CD8-positive, alpha-beta memory T cell (primary cell): ENCODE results near the gene MNT. TPM values are rescaled to one million over a fixed set of nuclear protein-coding genes. Genes with fewer than 3 reads are reported as not detected.

Experiments used
- CTCF ChIA-PET: fragments of 350-600 bp; sonication (Branson Sonifier 250); formaldehyde crosslinking; loops from one replicate; lab custom pipeline; 2021; ENCODE audit warnings: antibody characterized with exemption; lab: Charles Lee
- POLR2A ChIA-PET: fragments of 350-600 bp; sonication (Branson Sonifier 250); formaldehyde crosslinking; loops from one replicate; lab custom pipeline; 2021; ENCODE audit warnings: antibody characterized with exemption; lab: Charles Lee
- DNase-seq, 5 donors: peaks; one replicate each; pipeline versions ENCODE4 v3.0.0 to v3.0.0-alpha.2; 2020 to 2022; ENCODE audit warnings: mixed read lengths in 1 of 5
- H3K27ac ChIP-seq: one replicate; pipeline ENCODE4 v1.7.0; 2013; ENCODE audit warnings: low read depth, mild to moderate bottlenecking, low read length, moderate library complexity
- H3K27me3 ChIP-seq: 2 replicates; pipeline ENCODE4 v1.7.0; 2013; ENCODE audit warnings: low read length, mild to moderate bottlenecking; ENCODE audit not compliant: insufficient read depth, poor library complexity, severe bottlenecking
- H3K36me3 ChIP-seq: 2 replicates; pipeline ENCODE4 v1.7.0; 2013; ENCODE audit warnings: mild to moderate bottlenecking, low read length, moderate library complexity; ENCODE audit not compliant: insufficient read depth
- H3K4me1 ChIP-seq: 2 replicates; pipeline ENCODE4 v1.7.0; 2013; ENCODE audit warnings: mild to moderate bottlenecking, low read length, moderate library complexity; ENCODE audit not compliant: insufficient read depth
- H3K4me3 ChIP-seq: 2 replicates; pipeline ENCODE4 v1.7.0; 2013; ENCODE audit warnings: mild to moderate bottlenecking, low read length
- H3K9me3 ChIP-seq: 2 replicates; pipeline ENCODE4 v1.7.0; 2013; ENCODE audit warnings: mild to moderate bottlenecking, low read length
- H3K27ac Mint-ChIP-seq, 8 donors: one replicate each; pipeline ENCODE4 v1.8.0; 2020 to 2021; ENCODE audit warnings: mixed read lengths in 8 of 8, mild to moderate bottlenecking in 6 of 8, inconsistent platforms in 3 of 8, moderate library complexity in 3 of 8
- H3K27me3 Mint-ChIP-seq, 2 donors: one replicate each; pipeline ENCODE4 v1.8.0; 2020 to 2021; ENCODE audit warnings: mixed read lengths in 2 of 2, mild to moderate bottlenecking in 1 of 2, moderate library complexity in 1 of 2
- H3K36me3 Mint-ChIP-seq, 3 donors: one replicate each; pipeline ENCODE4 v1.8.0; 2020 to 2021; ENCODE audit warnings: mixed read lengths in 3 of 3, inconsistent platforms in 1 of 3, mild to moderate bottlenecking in 1 of 3
- H3K4me1 Mint-ChIP-seq, 3 donors: one replicate each; pipeline ENCODE4 v1.8.0; 2020 to 2021; ENCODE audit warnings: mixed read lengths in 3 of 3, inconsistent platforms in 1 of 3, mild to moderate bottlenecking in 1 of 3
- H3K4me3 Mint-ChIP-seq, 7 donors: one replicate each; pipeline ENCODE4 v1.8.0; 2020 to 2021; ENCODE audit warnings: mixed read lengths in 7 of 7, mild to moderate bottlenecking in 6 of 7, moderate library complexity in 4 of 7, inconsistent platforms in 2 of 7
- H3K9me3 Mint-ChIP-seq, 5 donors: one replicate each; pipeline ENCODE4 v1.8.0; 2020 to 2022; ENCODE audit warnings: mixed read lengths in 5 of 5, mild to moderate bottlenecking in 3 of 5, moderate library complexity in 2 of 5, inconsistent platforms in 1 of 5
- polyA plus RNA-seq: library from polyadenylated mRNA; unstranded; fragments of 300-500 nt; fragmentation: Illumina TruSeq; gene quantifications from one replicate; pipeline ENCODE4 v1.2.3, GENCODE V29; 2021
- total RNA-seq, 2 experiments: library from RNA; stranded (reverse); gene quantifications; one replicate each; pipeline ENCODE4 v1.2.3, GENCODE V29; 2021

The MNT gene
- total and polyA plus RNA-seq, 3 experiments from 2014 or later = 1.2 to 24.3 (median 21.5) TPM

- no peaks in the 10 kb centered on the region for H3K9me3 ChIP-seq
- H3K27ac Mint-ChIP-seq = peak overlapping the region; percentile 88 to 99 (median 93)
These were observed 1.9 kb downstream of the MNT start for GRCh38 chr17:2398655-2399571.

GRCh38 chr17:2398182-2398581, 2.7 kb downstream of the MNT start:
- peak overlapping the region; percentile 39 for H3K4me3 ChIP-seq
- no peaks in the 10 kb centered on the region for H3K9me3 ChIP-seq
- no peaks in the 10 kb centered on the region for H3K27me3 ChIP-seq
- CTCF ChIA-PET = interaction anchor here (0.8 to 1.3 kb wide), 3 partner anchors 9 to 18 kb away, joined by 3 read pairs; no protein-coding TSS in a partner anchor
- H3K4me1 ChIP-seq = peaks cover 53% of the 10 kb centered on the region
- Mint-ChIP-seq H3K4me3 (peak overlapping the region; percentile 65 to 100 (median 98)), H3K9me3 (no peaks in the 10 kb centered on the region), H3K27me3 (peaks cover 0 to 7% of the 10 kb centered on the region in 2 donors), H3K27ac (peak overlapping the region; percentile 62 to 99 (median 68)), H3K36me3 (peaks cover 0 to 20% (median 0%) of the 10 kb centered on the region in 3 donors), H3K4me1 (peaks cover 36 to 67% (median 41%) of the 10 kb centered on the region in 3 donors)
- H3K27ac ChIP-seq = peak overlapping the region; percentile 33
- DNase-seq = peak in 1 of 5 donors; percentile 39
- POLR2A ChIA-PET = interaction anchor here (2.5 kb wide), 1 partner anchor 15 kb away, joined by 14 read pairs; no protein-coding TSS in a partner anchor
- H3K36me3 ChIP-seq = no peaks in the 10 kb centered on the region

More at GRCh38 chr17:2398655-2399571, 1.9 kb downstream of the MNT start:
- Mint-ChIP-seq H3K9me3 (no peaks in the 10 kb centered on the region), H3K4me3 (peak overlapping the region; percentile 93 to 100 (median 98)), H3K36me3 (peaks cover 0 to 18% (median 0%) of the 10 kb centered on the region in 3 donors), H3K27me3 (peaks cover 0 to 7% of the 10 kb centered on the region in 2 donors), H3K4me1 (peaks cover 36 to 64% (median 41%) of the 10 kb centered on the region in 3 donors)
- H3K27ac ChIP-seq = peak overlapping the region; percentile 96
- H3K36me3 ChIP-seq = no peaks in the 10 kb centered on the region
- peaks cover 53% of the 10 kb centered on the region for H3K4me1 ChIP-seq
- ChIA-PET CTCF (interaction anchor here (0.8 to 1.3 kb wide), 6 partner anchors 9 to 17 kb away, joined by 3 to 4 read pairs (median 3); no protein-coding TSS in a partner anchor), POLR2A (interaction anchor here (0.6 to 2.9 kb wide), 6 partner anchors 7 to 414 kb away, joined by 3 to 24 read pairs (median 4); partner anchors contain the start of genes METTL16, SGSM2 and TSR1)
- peak overlapping the region; percentile 96 for H3K4me3 ChIP-seq
- H3K27me3 ChIP-seq = no peaks in the 10 kb centered on the region
- peak; percentile 38 to 82 (median 50) for DNase-seq

GRCh38 chr17:2397247-2398171, 3.4 kb downstream of the MNT start:
- H3K27ac ChIP-seq = peak overlapping the region; percentile 33
- Mint-ChIP-seq H3K27ac (peak overlapping the region; percentile 62 to 99 (median 72)), H3K4me1 (peaks cover 36 to 60% (median 39%) of the 10 kb centered on the region in 3 donors), H3K36me3 (peaks cover 0 to 20% (median 0%) of the 10 kb centered on the region in 3 donors), H3K9me3 (no peaks in the 10 kb centered on the region), H3K27me3 (peaks cover 0 to 7% of the 10 kb centered on the region in 2 donors), H3K4me3 (peak overlapping the region; percentile 23 to 100 (median 98))
- H3K4me3 ChIP-seq = no peak overlapping the region
- H3K36me3 ChIP-seq = no peaks in the 10 kb centered on the region
- H3K9me3 ChIP-seq = no peaks in the 10 kb centered on the region
- no peaks in the 10 kb centered on the region for H3K27me3 ChIP-seq
- ChIA-PET POLR2A (interaction anchor here (2.5 kb wide), 1 partner anchor 15 kb away, joined by 14 read pairs; no protein-coding TSS in a partner anchor), CTCF (interaction anchor here (0.7 to 1.3 kb wide), 4 partner anchors 10 to 19 kb away, joined by 3 read pairs; no protein-coding TSS in a partner anchor)
- no peak for DNase-seq
- peaks cover 48% of the 10 kb centered on the region for H3K4me1 ChIP-seq

DNA sequence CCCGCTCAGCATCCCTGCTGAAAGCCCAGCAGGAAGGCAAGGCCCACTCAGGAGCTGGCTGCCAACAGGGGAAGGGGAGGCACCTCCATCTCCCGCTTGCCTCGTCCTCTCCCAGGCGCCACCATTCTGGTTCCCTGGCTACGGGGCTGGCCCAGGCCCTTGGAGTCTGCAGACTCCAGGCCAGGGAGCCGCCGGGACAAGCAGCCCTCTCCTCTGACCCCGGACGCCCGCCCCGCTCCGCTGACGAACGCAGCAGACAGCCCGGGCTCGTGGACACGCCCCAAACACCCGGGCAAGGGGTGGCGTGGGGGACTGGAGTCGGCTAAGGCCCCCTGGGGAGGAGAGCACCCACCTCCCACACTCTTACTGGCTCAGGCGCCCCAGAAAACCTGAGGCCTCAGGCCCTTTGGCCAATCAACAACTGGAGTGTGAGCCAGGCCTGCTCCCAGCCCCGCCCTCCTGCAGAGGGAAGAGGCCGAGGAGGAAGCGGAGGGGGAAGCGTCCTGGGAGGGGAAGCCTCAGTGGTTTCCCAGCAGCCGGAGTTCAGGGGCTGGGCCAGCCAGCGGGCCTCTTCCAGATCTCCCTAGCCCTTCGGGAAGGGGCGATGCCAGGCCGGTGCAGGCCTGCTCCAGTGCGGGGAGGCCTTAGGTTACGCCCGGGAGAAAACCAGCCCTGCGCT, 4.2 kb downstream of the MNT start:
- H3K4me1 ChIP-seq = peaks cover 50% of the 10 kb centered on the region
- H3K36me3 ChIP-seq = no peaks in the 10 kb centered on the region
- no peaks in the 10 kb centered on the region for H3K27me3 ChIP-seq
- POLR2A ChIA-PET = no interaction called here
- Mint-ChIP-seq H3K36me3 (peaks cover 0 to 20% (median 0%) of the 10 kb centered on the region in 3 donors), H3K4me3 (peak overlapping the region in 4 of 7 donors; percentile 39 to 99 (median 54)), H3K9me3 (no peaks in the 10 kb centered on the region), H3K27me3 (peaks cover 0 to 7% of the 10 kb centered on the region in 2 donors), H3K4me1 (peaks cover 40 to 63% (median 42%) of the 10 kb centered on the region in 3 donors), H3K27ac (peak overlapping the region in 3 of 8 donors; percentile 51 to 100 (median 96))
- H3K9me3 ChIP-seq = no peaks in the 10 kb centered on the region
- DNase-seq = peak in 4 of 5 donors; percentile 10 to 57 (median 30)
- H3K4me3 ChIP-seq = no peak overlapping the region
- H3K27ac ChIP-seq = peak overlapping the region; percentile 35
- CTCF ChIA-PET = interaction anchor here (0.7 kb wide), 1 partner anchor 15 kb away, joined by 3 read pairs; no protein-coding TSS in a partner anchor

DNA sequence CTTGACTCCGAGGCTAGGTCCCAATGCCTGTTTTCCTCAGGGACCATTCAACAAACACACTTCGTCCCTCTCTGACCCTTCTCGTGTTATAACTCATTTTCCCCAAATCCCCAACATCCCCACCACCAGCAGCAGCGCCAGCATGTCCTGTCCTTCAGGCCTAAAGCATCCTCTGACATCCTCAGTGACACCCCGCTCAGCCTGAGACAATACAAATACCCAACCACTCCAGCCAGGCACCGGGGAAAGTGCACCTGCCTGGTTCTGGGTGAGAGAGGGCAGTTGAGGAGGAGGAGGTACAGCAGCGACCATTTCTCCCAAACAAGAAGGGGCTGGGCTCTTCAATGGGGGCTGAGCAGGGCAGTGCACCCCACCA, 4.7 kb downstream of the MNT start:
- DNase-seq = no peak
- Histone ChIP-seq H3K27me3 (no peaks in the 10 kb centered on the region), H3K4me3 (no peak overlapping the region), H3K36me3 (no peaks in the 10 kb centered on the region), H3K27ac (peak overlapping the region; percentile 35), H3K4me1 (peaks cover 56% of the 10 kb centered on the region), H3K9me3 (no peaks in the 10 kb centered on the region)
- POLR2A ChIA-PET = no interaction called here
- Mint-ChIP-seq H3K27ac (peak overlapping the region; percentile 19 to 100 (median 80)), H3K36me3 (peaks cover 0 to 15% (median 0%) of the 10 kb centered on the region in 3 donors), H3K4me1 (peaks cover 38 to 66% (median 41%) of the 10 kb centered on the region in 3 donors), H3K27me3 (peaks cover 0 to 4% of the 10 kb centered on the region in 2 donors), H3K4me3 (peak overlapping the region in 6 of 7 donors; percentile 41 to 87 (median 60)), H3K9me3 (no peaks in the 10 kb centered on the region)
- CTCF ChIA-PET = no interaction called here

DNA sequence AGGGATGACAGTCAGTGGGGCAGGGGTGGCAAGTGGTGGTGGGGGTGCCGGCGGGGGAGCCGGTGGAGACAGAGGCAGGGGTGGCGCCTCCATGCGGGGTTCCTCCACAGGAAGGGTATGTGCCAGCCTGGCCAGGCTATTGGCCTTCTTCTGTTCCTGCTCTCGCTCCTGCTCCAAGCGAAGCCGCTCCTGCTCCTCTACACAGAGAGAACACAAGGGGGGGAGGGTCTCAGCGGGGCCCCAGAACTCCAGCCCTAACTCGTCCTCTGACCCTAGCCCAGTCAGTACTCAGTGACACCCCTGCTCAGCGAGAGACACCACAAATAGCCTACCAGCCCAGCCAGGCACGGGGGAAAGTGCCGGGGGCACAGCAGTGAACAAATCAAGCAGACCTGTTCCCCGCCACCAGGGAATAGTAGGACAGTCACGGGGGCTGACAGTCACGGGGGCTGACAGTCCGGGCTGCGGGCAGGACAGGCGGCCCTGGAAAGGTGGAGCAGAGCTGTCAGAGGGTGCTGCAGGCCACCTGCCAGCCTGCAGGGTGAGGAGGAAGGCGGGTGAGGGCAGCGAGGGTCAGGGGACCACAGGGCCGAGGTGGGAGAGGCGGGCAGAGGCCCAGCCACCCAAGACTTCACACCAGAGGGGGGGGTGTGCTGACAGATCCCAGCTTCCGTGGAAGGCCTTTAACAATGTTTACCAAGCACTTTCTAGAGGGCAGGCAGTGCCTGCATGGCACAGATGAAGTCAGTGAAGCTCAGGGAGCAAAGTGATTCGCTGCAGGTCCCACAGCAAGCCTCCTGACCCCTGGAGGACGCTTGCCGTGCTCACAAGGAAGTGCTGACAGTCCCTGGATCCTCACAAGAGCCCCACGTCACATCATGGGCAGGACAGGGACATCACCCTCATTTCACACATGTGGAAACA, 5.3 kb downstream of the MNT start:
- peaks cover 41 to 70% (median 41%) of the 10 kb centered on the region in 3 donors for H3K4me1 Mint-ChIP-seq
- peak overlapping the region; percentile 35 for H3K27ac ChIP-seq
- peaks cover 62% of the 10 kb centered on the region for H3K4me1 ChIP-seq
- no peak overlapping the region for H3K4me3 ChIP-seq
- no peaks in the 10 kb centered on the region for H3K9me3 ChIP-seq
- H3K4me3 Mint-ChIP-seq = peak overlapping the region in 6 of 7 donors; percentile 43 to 87 (median 60)
- H3K36me3 Mint-ChIP-seq = peaks cover 0 to 13% (median 0%) of the 10 kb centered on the region in 3 donors
- no peaks in the 10 kb centered on the region for H3K9me3 Mint-ChIP-seq
- POLR2A ChIA-PET = no interaction called here
- H3K27me3 ChIP-seq = no peaks in the 10 kb centered on the region
- DNase-seq = peak in 1 of 5 donors; percentile 34
- CTCF ChIA-PET = no interaction called here
- no peaks in the 10 kb centered on the region for H3K36me3 ChIP-seq
- peaks cover 0 to 4% of the 10 kb centered on the region in 2 donors for H3K27me3 Mint-ChIP-seq
- H3K27ac Mint-ChIP-seq = peak overlapping the region in 7 of 8 donors; percentile 38 to 100 (median 70)
